ENCODE data around the gene IDH3B. TPM values are rescaled to one million over a fixed set of nuclear protein-coding genes. Genes with fewer than 3 reads are reported as not detected.
A peak's percentile ranks its signal among the peaks of the same experiment; 100 is the strongest.
"Not testable (repeated sequence)": the region's sequence is repeated elsewhere in the genome, so short reads cannot be mapped to it uniquely, and the experiment has no call there.

IDH3B gene
- total RNA-seq, 8 experiments from 2014 or later, result 53.1 to 119 (median 74.9) TPM

- 5 to 28% (median 11%) methylated on average over 3 to 24 of the region's 106 CpGs; no CpG with 5 or more reads in 6 of the 10 experiments for WGBS, 10 experiments
- Histone ChIP-seq H3K4me3 (peak within 1 kb of the TSS; percentile 54 to 93 (median 71)), H3K27ac (peak within 1 kb of the TSS; percentile 71 to 93), H3K4me1 (replicated peaks in 1 of 2) (peaks cover 4 to 12% of the 10 kb centered on the region in 2 donors)
- peak; percentile 9 to 74 (median 60) for ATAC-seq (replicated peaks in 6 of 8)
- in situ Hi-C loops (cut with MboI; ENCODE audit: low pct_unique_long_range_greater_than_20kb in 2 of 9, low sequenced_read_pairs in 9 of 9, unreplicated experiment in 9 of 9), result loop anchor here in 1 of 9 experiments (25.0 kb wide), 1 partner anchor 170 kb away; the partner anchor contains the start of gene PTPRA
Observed at GRCh38 chr20:2692036-2692885, 28.2 kb upstream of the IDH3B start, which contains the start of gene EBF4. Gene EBF4, plus strand, starts transcription at chr20:2692780. Its CDS starts 866 bp downstream, at chr20:2693646.

- no peak for ATAC-seq (replicated peaks in 6 of 8)
- in situ Hi-C loops (cut with MboI; ENCODE audit: low pct_unique_long_range_greater_than_20kb in 2 of 9, low sequenced_read_pairs in 9 of 9, unreplicated experiment in 9 of 9), result loop anchor here in 1 of 9 experiments (25.0 kb wide), 1 partner anchor 171 kb away; the partner anchor contains the start of gene PTPRA
- peak overlapping the region; percentile 71 to 93 for H3K27ac ChIP-seq
- 0 to 94% (median 48%) methylated on average over 1 to 9 of the region's 10 CpGs; no CpG with 5 or more reads in 3 of the 10 experiments for WGBS, 10 experiments
- peak overlapping the region; percentile 54 to 93 (median 71) for H3K4me3 ChIP-seq
- peaks cover 4 to 12% of the 10 kb centered on the region in 2 donors for H3K4me1 ChIP-seq (replicated peaks in 1 of 2)
Observed at GRCh38 chr20:2691663-2692035, 27.6 kb upstream of the IDH3B start.

- H3K27ac ChIP-seq, result no peak overlapping the region
- ATAC-seq (replicated peaks in 6 of 8), result no peak
- H3K4me3 ChIP-seq, result peak overlapping the region in 1 of 5 donors; percentile 66
- in situ Hi-C loops (cut with MboI; ENCODE audit: low pct_unique_long_range_greater_than_20kb in 2 of 9, low sequenced_read_pairs in 9 of 9, unreplicated experiment in 9 of 9), result loop anchor here in 1 of 9 experiments (25.0 kb wide), 1 partner anchor 171 kb away; the partner anchor contains the start of gene PTPRA
- WGBS, 10 experiments, result 38 to 60% (median 55%) methylated on average over 1 to 5 of the region's 8 CpGs; no CpG with 5 or more reads in 2 of the 10 experiments
- peaks cover 4 to 12% of the 10 kb centered on the region in 2 donors for H3K4me1 ChIP-seq (replicated peaks in 1 of 2)
Observed at GRCh38 chr20:2691127-2691526, 27.1 kb upstream of the IDH3B start.

- in situ Hi-C loops (cut with MboI; ENCODE audit: low pct_unique_long_range_greater_than_20kb in 2 of 9, low sequenced_read_pairs in 9 of 9, unreplicated experiment in 9 of 9), result loop anchor here in 1 of 9 experiments (25.0 kb wide), 1 partner anchor 172 kb away; the partner anchor contains the start of gene PTPRA
- no peak for ATAC-seq (replicated peaks in 6 of 8)
- WGBS, 10 experiments, result 17 to 100% (median 66%) methylated on average over 1 to 2 of the region's 6 CpGs; no CpG with 5 or more reads in 2 of the 10 experiments
Observed at GRCh38 chr20:2690718-2691117, 26.7 kb upstream of the IDH3B start.

GRCh38 chr20:2690213-2690612 lies 26.2 kb upstream of the IDH3B start:
- peaks cover 4 to 12% of the 10 kb centered on the region in 2 donors for H3K4me1 ChIP-seq (replicated peaks in 1 of 2)
- WGBS, 10 experiments, result 60 to 100% methylated on average over 1 to 2 of the region's 3 CpGs; no CpG with 5 or more reads in 8 of the 10 experiments
- H3K27ac ChIP-seq, result no peak overlapping the region
- ATAC-seq (replicated peaks in 6 of 8), result no peak
- in situ Hi-C loops (cut with MboI; ENCODE audit: low pct_unique_long_range_greater_than_20kb in 2 of 9, low sequenced_read_pairs in 9 of 9, unreplicated experiment in 9 of 9), result loop anchor here in 1 of 9 experiments (25.0 kb wide), 1 partner anchor 172 kb away; the partner anchor contains the start of gene PTPRA
- H3K4me3 ChIP-seq, result no peak overlapping the region

More at GRCh38 chr20:2690718-2691117, 26.7 kb upstream of the IDH3B start:
- no peak overlapping the region for H3K27ac ChIP-seq
- peaks cover 4 to 12% of the 10 kb centered on the region in 2 donors for H3K4me1 ChIP-seq (replicated peaks in 1 of 2)
- H3K4me3 ChIP-seq, result no peak overlapping the region

GRCh38 chr20:2688041-2688591 lies 24.1 kb upstream of the IDH3B start:
- ATAC-seq (replicated peaks in 6 of 8), result peak in 5 of 8 experiments; percentile 22 to 82 (median 55)
- in situ Hi-C loops (cut with MboI; ENCODE audit: low pct_unique_long_range_greater_than_20kb in 2 of 9, low sequenced_read_pairs in 9 of 9, unreplicated experiment in 9 of 9), result loop anchor here in 1 of 9 experiments (25.0 kb wide), 1 partner anchor 174 kb away; the partner anchor contains the start of gene PTPRA
- Histone ChIP-seq H3K4me3 (no peak overlapping the region), H3K4me1 (replicated peaks in 1 of 2) (peaks cover 0 to 8% of the 10 kb centered on the region in 2 donors), H3K27ac (no peak overlapping the region)
- WGBS, 10 experiments, result 0 to 52% (median 17%) methylated on average over 2 to 10 of the region's 18 CpGs; no CpG with 5 or more reads in 3 of the 10 experiments

- 29 to 80% (median 40%) methylated on average over 1 to 3 of the region's 6 CpGs; no CpG with 5 or more reads in 5 of the 10 experiments for WGBS, 10 experiments
- peaks cover 0 to 8% of the 10 kb centered on the region in 2 donors for H3K4me1 ChIP-seq (replicated peaks in 1 of 2)
- no peak overlapping the region for H3K4me3 ChIP-seq
- ATAC-seq (replicated peaks in 6 of 8), result no peak
- no peak overlapping the region for H3K27ac ChIP-seq
- in situ Hi-C loops (cut with MboI; ENCODE audit: low pct_unique_long_range_greater_than_20kb in 2 of 9, low sequenced_read_pairs in 9 of 9, unreplicated experiment in 9 of 9), result loop anchor here in 1 of 9 experiments (25.0 kb wide), 1 partner anchor 175 kb away; the partner anchor contains the start of gene PTPRA
Observed at GRCh38 chr20:2687514-2687913, 23.5 kb upstream of the IDH3B start.

GRCh38 chr20:2684817-2685216 lies 20.8 kb upstream of the IDH3B start:
- H3K4me1 ChIP-seq (replicated peaks in 1 of 2); H3K4me3 ChIP-seq; H3K27ac ChIP-seq; ATAC-seq (replicated peaks in 6 of 8): not testable (repeated sequence)
- 43 to 100% (median 81%) methylated on average over 1 to 3 of the region's 4 CpGs; no CpG with 5 or more reads in 6 of the 10 experiments for WGBS, 10 experiments
- in situ Hi-C loops (cut with MboI; ENCODE audit: low pct_unique_long_range_greater_than_20kb in 2 of 9, low sequenced_read_pairs in 9 of 9, unreplicated experiment in 9 of 9), result loop anchor here in 1 of 9 experiments (25.0 kb wide), 1 partner anchor 177 kb away; the partner anchor contains the start of gene PTPRA

- ATAC-seq (replicated peaks in 6 of 8); H3K4me3 ChIP-seq; H3K4me1 ChIP-seq (replicated peaks in 1 of 2); H3K27ac ChIP-seq: not testable (repeated sequence)
- 25 to 87% (median 64%) methylated on average over 1 to 3 of the region's 3 CpGs; no CpG with 5 or more reads in 1 of the 10 experiments for WGBS, 10 experiments
- in situ Hi-C loops (cut with MboI; ENCODE audit: low pct_unique_long_range_greater_than_20kb in 2 of 9, low sequenced_read_pairs in 9 of 9, unreplicated experiment in 9 of 9), result loop anchor here in 1 of 9 experiments (25.0 kb wide), 1 partner anchor 180 kb away; the partner anchor contains the start of gene PTPRA
Observed at GRCh38 chr20:2682040-2682439, 18.0 kb upstream of the IDH3B start.

GRCh38 chr20:2680046-2680445 lies 16.0 kb upstream of the IDH3B start:
- ATAC-seq (replicated peaks in 6 of 8), result no peak
- WGBS, 10 experiments, result 0 to 94% (median 65%) methylated on average over 1 to 4 of the region's 4 CpGs; no CpG with 5 or more reads in 3 of the 10 experiments

GRCh38 chr20:2673453-2673852 lies 9.4 kb upstream of the IDH3B start:
- WGBS, 10 experiments, result 0 to 100% (median 50%) methylated on average over 1 to 3 of the region's 4 CpGs; no CpG with 5 or more reads in 5 of the 10 experiments
- no peak for ATAC-seq (replicated peaks in 6 of 8)
- Histone ChIP-seq H3K4me3 (no peak overlapping the region), H3K4me1 (replicated peaks in 1 of 2) (no peaks in the 10 kb centered on the region), H3K27ac (no peak overlapping the region)
- in situ Hi-C loops (cut with MboI; ENCODE audit: low pct_unique_long_range_greater_than_20kb in 2 of 9, low sequenced_read_pairs in 9 of 9, unreplicated experiment in 9 of 9), result no loop called here

More at GRCh38 chr20:2680046-2680445, 16.0 kb upstream of the IDH3B start:
- Histone ChIP-seq H3K27ac (no peak overlapping the region), H3K4me3 (no peak overlapping the region), H3K4me1 (replicated peaks in 1 of 2) (no peaks in the 10 kb centered on the region)
- in situ Hi-C loops (cut with MboI; ENCODE audit: low pct_unique_long_range_greater_than_20kb in 2 of 9, low sequenced_read_pairs in 9 of 9, unreplicated experiment in 9 of 9), result loop anchor here in 1 of 9 experiments (25.0 kb wide), 1 partner anchor 182 kb away; the partner anchor contains the start of gene PTPRA

GRCh38 chr20:2672446-2672845 lies 8.4 kb upstream of the IDH3B start:
- in situ Hi-C loops (cut with MboI; ENCODE audit: low pct_unique_long_range_greater_than_20kb in 2 of 9, low sequenced_read_pairs in 9 of 9, unreplicated experiment in 9 of 9), result no loop called here
- no peak overlapping the region for H3K4me3 ChIP-seq
- H3K4me1 ChIP-seq (replicated peaks in 1 of 2), result no peaks in the 10 kb centered on the region
- 10 to 65% (median 30%) methylated on average over 1 to 3 of the region's 3 CpGs; no CpG with 5 or more reads in 6 of the 10 experiments for WGBS, 10 experiments
- ATAC-seq (replicated peaks in 6 of 8), result no peak
- no peak overlapping the region for H3K27ac ChIP-seq

All from motor neuron (in vitro differentiated cells).